Activated CD8-positive, alpha-beta memory T cell treated with anti-CD3 and anti-CD28 coated beads for 48 hours (primary cell): ENCODE results near the gene ZNF471.

ENCODE experiments used
- DNase-seq, 3 experiments: peaks; one replicate each; pipeline ENCODE4 v3.0.0-alpha.2; 2020; ENCODE audit warnings: low read depth in 2 of 3, low spot score in 2 of 3

The ZNF471 gene

GRCh38 chr19:56507446-56508289 is at the start of gene ZNF471:
Gene ZNF471, plus strand, starts transcription at chr19:56507855. Its CDS starts 3,717 bp downstream, at chr19:56511572.
- DNase-seq = peak; percentile 40 to 60 (median 44)

DNA sequence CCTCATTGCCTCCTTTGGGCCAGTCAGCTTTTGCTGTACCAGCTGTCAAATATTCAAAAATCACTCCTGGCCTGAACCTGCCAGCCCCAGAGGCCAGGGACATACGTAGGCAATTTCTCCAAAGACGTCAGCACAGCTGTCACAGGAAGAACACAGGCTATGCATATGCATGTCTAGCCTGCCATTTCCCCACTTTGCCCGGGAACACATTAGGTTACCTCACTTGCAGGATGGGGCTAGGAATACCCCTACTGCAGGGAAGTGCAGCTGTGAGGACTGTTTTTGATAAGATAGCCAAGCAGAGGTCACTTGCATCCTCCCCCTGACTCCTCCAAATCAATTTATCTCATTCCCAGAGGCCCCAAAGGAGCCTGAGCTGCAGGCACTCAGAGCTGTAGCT is 33.3 kb upstream of the ZNF471 start:
- DNase-seq = no peak

GRCh38 chr19:56476093-56476492 is 31.6 kb upstream of the ZNF471 start:
- no peak for DNase-seq

DNA sequence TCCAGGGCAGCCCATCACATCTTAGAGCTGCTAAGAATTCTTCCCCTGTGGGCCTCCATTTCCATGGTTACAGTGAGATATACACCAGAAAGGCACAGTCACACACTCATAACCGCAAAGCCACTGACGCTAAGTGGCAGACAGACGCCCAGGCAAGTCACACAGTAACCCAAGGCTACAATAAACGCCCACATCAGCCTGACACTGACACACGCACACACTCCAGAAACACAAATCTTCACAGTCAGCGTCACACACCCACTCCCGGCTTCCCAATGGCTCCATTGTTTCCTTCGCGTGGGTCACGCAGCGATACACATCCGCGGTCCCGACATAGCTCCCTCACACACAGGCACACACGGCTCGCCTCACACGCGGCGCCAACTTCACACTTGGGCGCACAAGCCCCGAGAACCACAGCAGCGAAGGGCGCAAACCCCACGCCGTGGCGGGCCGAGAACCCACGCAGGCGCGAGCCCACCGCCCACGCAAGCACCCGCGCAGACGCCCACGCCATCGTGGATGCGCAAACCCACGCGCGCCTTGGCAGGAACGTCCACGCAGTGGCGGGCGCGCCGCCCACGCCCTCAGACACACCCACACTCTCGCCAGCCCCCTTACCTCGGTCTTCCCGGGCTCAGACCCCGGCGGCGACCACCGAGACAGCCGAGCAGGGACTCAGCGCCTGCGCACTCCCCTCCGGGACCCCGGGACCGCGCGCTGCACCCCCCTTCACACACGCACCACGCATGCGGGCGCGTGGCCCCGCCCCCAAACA is 30.8 kb upstream of the ZNF471 start, which contains the start of gene ZNF667:
Gene ZNF667 (minus strand): TSS at position 695 of the 778 bp plus-strand sequence. CDS start 14,975 bp downstream, outside the sequence.
- DNase-seq = no peak

- peak; percentile 31 to 49 (median 41) for DNase-seq
These were observed 30.0 kb upstream of the ZNF471 start for GRCh38 chr19:56477429-56478338.

DNA sequence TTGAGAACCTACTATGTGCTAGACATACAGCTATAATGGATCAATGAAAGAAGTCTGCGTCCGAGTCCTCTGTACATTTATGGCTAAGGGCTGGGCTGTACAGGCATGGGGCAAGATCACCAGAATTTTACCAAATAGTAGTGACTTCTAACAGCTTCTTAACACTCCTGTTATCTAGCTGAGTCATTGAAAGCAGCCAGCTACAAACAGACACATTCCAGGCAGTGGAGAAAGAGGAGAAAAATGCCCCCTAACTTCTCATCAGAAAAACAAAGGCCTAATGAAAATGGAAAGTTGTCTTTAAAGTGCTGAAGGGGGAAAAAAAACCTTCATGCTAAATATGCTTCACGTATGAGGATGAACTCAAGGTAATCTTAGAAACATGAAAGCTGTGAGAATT is 16.3 kb upstream of the ZNF471 start:
- no peak for DNase-seq

- DNase-seq = no peak
These were observed 3.1 kb upstream of the ZNF471 start for GRCh38 chr19:56504581-56504980.

DNA sequence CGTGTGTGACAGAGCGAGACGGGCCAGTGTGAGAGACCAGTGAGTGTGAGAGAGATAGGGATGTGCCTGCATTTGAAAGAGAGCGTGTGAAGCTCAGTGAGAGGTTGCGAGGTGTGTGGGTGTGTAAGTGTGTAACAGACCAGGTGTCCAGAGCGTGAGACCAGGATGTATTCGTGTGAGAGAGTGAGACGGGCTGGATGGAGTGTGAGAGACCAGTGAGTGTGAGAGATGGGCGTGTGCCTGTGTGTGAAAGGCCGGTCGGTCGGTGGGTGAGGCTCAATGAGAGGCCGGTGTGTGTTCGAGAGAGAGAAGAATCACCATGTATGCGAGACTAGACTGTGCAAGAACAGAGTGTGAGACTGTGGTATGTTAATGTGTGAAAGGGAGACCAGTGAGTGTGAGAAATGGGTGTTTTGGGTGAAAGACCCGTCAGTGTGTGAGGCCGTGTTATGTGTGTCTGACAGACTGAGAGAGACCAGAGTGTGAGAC is 679 bp downstream of the ZNF471 start:
- no peak for DNase-seq

DNA sequence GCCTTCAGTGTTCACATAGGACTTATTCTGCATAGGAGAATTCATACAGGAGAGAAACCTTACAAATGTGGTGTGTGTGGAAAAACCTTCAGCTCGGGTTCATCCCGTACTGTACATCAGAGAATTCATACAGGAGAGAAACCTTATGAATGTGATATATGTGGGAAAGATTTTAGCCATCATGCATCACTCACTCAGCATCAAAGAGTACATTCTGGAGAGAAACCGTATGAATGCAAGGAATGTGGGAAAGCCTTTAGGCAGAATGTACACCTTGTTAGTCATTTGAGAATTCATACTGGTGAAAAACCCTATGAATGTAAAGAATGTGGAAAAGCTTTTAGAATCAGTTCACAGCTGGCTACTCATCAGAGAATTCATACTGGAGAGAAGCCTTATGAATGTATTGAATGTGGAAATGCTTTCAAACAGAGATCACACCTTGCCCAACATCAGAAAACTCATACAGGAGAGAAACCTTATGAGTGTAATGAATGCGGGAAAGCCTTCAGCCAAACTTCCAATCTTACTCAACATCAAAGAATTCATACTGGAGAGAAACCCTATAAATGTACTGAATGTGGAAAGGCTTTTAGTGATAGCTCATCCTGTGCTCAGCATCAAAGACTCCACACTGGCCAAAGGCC is 17.7 kb downstream of the ZNF471 start:
- no peak for DNase-seq

- DNase-seq = no peak
These were observed 29.8 kb downstream of the ZNF471 start for GRCh38 chr19:56537442-56537841.

DNA sequence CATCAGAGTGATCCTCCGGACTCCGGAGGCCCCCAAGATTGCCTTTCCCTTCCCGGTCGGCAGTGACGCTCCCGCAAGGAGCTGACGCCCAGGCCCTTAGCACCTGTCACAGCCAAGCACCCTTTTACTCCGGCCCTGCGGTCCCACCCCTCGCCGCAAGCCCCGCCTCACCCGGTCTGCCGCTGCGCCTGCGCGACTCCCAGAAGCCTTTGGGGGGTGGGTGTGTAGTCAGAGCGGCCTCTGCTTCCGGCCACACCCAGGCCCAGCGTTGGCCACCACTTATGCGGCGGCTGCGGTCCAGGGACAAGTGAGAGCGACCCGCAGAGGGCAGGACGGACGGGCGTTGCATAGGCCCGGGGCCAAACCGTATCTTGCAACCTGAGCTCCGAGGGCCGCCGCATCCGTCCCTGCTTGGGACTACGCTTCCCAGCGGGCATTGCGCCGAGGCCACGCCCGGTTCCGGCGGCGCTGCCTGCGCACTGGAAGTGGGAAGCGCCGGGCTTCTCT is 30.7 kb downstream of the ZNF471 start:
- DNase-seq = peak; percentile 55 to 70 (median 57)

GRCh38 chr19:56538761-56539263 is 31.2 kb downstream of the ZNF471 start, which contains the start of gene ZFP28:
Gene ZFP28, plus strand, starts transcription at chr19:56538948. Its CDS starts 71 bp downstream, at chr19:56539019.
- DNase-seq = peak in 1 of 3 experiments; percentile 34

DNA sequence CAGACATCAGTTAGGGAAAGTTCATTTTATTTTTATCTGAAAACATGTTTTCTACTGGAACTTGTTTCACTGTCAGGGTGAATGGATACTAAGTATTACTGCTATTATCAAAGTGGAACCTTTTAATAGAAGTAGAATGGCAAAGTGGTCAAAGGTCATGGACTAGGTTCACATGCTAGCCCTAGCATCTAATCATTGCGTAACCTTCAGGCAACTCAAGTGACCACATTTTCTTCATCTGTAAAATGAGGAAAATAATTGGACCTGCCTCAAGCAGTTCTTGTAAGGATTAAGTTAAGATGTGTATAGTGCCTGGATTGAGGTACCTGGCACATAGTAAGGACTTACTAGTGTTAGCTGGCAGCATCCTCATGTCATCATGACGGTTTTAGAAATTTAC is 36.1 kb downstream of the ZNF471 start:
- DNase-seq = no peak

DNA sequence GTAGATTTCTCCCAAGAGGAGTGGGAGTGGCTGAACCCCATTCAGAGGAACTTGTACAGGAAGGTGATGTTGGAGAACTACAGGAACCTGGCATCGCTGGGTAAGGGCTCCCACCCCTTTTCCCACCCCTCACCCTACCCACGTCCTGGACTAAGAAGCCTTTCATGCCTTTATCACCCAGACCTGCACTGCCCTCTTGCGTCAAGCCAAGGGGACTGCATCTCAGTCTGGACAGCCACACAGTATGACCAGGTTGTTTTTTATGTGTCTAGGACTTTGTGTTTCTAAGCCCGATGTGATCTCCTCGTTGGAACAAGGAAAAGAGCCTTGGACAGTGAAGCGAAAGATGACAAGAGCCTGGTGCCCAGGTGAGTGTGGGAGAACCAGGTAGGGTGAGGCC is 39.9 kb downstream of the ZNF471 start:
- no peak for DNase-seq

- no peak for DNase-seq
These were observed 46.7 kb downstream of the ZNF471 start for GRCh38 chr19:56554272-56554869.

- DNase-seq = no peak
These were observed 55.1 kb downstream of the ZNF471 start for GRCh38 chr19:56562766-56563165.

GRCh38 chr19:56566904-56567273 is 59.2 kb downstream of the ZNF471 start:
- DNase-seq = peak in 1 of 3 experiments; percentile 4

GRCh38 chr19:56567274-56568120 is 59.8 kb downstream of the ZNF471 start, which contains the start of gene ZNF470:
Gene ZNF470, plus strand, starts transcription at chr19:56567468. Its CDS starts 2,844 bp downstream, at chr19:56570312.
- DNase-seq = peak; percentile 52 to 72 (median 61)
